OCI-LY3 (cell line): Measurements from ENCODE around the gene PLCE1.

Source experiments
- EZH2phosphoT487 ChIP-seq: fragments of 200-600 bp; shearing (Covaris generic); IDR thresholded peaks from 2 replicates; pipeline ENCODE4 v1.6.1; 2018; ENCODE audit warnings: antibody characterized with exemption, mixed run types, low read depth
- TF ChIP-seq, protein P1 (sequence below): fragments of 200-600, 300-600 bp; sonication (generic); IDR thresholded peaks from 2 replicates; pipeline ENCODE4 v1.5.1; 2014; ENCODE audit warnings: antibody characterized with exemption, low read length, low read depth

DNA sequence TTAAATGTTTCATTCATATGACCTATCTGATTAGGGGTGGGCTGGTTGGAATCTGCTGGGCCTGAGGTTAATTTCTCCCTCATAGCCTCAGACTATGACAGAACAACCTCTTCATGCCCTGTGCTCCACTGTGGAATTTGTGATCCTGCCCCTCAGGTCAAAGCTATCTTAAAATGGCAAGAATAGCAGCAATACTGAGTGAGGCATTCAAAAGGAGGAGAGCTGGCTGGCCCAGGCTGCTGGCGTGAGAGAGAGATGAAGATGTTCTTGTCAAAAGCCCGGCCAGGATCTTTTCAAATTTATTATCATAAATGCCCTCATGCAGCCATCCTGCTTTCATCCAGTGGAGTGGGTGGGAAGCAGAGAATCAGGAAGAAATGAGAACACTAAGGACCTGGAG lies 41.8 kb upstream of the PLCE1 start:
- TF ChIP-seq, protein P1, sequence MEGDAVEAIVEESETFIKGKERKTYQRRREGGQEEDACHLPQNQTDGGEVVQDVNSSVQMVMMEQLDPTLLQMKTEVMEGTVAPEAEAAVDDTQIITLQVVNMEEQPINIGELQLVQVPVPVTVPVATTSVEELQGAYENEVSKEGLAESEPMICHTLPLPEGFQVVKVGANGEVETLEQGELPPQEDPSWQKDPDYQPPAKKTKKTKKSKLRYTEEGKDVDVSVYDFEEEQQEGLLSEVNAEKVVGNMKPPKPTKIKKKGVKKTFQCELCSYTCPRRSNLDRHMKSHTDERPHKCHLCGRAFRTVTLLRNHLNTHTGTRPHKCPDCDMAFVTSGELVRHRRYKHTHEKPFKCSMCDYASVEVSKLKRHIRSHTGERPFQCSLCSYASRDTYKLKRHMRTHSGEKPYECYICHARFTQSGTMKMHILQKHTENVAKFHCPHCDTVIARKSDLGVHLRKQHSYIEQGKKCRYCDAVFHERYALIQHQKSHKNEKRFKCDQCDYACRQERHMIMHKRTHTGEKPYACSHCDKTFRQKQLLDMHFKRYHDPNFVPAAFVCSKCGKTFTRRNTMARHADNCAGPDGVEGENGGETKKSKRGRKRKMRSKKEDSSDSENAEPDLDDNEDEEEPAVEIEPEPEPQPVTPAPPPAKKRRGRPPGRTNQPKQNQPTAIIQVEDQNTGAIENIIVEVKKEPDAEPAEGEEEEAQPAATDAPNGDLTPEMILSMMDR: no peak
- TF ChIP-seq EZH2phosphoT487: no peak
